ENCODE data around the gene OASL.

Gene OASL

DNA sequence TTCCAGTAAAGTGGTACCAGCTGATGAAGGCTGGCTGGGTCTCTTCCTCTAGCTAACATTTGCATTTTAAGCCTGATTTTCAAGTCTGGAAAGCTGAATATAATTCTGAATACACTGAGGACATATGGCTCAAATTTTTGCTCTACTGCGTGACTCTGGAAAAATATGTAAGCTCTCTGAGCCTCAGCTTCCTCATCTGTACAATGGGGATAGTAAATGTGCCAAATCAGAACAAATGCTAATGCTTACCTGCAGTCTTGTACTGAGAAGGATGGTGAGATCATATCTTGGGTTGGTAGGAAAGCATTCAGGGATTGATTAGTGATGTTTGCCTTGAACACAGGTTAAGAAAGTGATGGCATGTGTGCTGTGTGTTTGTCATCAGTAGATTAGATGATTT, 46.1 kb downstream of the OASL start:
- DNase-seq (ENCODE audit: low read depth in 2 of 2), result no peak

DNA sequence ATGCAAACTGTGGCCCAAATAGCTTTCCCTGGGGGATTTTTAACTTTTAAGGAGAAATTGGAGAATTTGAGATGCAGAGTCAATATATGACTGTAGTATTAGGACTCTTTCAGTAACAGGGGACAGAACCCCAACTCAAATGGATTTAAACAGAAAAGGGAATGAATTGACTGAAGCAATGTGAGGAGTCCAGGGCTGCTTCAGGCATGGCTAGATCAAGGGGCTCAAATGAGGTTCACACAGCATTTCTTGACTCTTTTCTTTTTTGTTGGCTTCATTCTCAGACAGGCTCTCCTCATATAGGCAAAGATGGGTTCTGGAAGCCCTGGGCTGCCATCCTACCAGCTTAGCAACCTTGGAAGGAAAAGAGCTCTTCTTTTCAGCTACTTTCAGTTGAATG, 47.1 kb downstream of the OASL start:
- DNase-seq (ENCODE audit: low read depth in 2 of 2), result no peak

GRCh38 chr12:120990487-120991055, 48.5 kb downstream of the OASL start:
- no peak for DNase-seq (ENCODE audit: low read depth in 2 of 2)

- no peak for DNase-seq (ENCODE audit: low read depth in 2 of 2)
These were observed 49.4 kb downstream of the OASL start for GRCh38 chr12:120989687-120990086.

DNA sequence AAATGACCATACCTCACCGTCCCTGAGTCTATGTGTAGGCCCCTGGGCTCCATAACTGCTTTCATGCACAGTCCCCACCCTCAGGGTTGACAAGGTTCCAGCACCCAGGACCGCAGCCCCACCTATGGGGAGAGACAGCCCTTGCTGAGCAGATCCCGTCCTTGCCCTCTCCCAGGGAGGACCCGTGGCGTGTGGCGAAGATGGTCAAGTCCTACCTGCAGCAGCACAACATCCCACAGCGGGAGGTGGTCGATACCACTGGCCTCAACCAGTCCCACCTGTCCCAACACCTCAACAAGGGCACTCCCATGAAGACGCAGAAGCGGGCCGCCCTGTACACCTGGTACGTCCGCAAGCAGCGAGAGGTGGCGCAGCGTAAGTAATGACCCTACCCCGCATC, 50.4 kb downstream of the OASL start:
- no peak for DNase-seq (ENCODE audit: low read depth in 2 of 2)

DNA sequence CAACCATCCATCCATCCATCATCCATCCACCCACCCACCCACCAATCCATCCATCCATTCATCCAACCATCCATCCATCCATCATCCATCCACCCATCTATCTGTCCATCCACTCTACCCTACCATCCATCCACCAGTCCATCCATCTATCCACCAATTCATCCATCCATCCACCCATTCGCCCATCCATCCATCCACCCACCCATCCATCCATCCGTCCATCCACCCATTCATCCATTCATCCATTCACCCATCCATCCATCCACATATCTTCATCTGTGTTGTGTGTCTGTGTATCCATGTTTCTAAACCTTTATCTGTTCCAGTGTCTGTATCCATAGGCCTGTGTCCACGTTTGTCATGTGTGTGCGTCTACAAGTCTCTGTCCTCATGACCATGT, 50.8 kb downstream of the OASL start:
- DNase-seq (ENCODE audit: low read depth in 2 of 2), result no peak

DNA sequence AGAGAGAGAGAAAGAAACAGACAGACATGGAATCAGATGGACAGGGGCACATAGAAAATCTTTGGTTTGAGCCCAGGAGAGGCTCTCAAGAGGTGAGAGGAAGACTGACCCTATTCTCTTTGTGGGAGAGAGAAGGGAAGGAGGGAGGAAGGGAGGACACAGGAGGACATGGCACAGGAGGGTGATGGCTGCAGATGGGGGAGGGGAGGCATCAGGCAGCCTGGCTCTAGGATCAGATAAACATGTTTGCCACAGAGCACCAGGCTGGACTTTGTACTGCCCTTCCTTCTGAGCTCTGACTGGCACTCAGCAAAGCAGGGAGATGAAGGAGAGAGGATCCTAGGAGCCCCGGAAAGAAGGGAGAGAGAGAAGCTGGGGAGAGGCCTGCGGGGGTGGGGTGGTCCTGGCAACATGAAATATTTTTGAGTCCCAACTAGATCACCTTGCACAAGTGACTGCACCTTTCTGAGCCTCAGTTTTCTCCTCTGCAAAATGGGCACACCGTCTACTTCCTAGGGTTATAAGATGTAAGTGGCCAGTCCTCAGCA, 54.6 kb downstream of the OASL start:
- DNase-seq (ENCODE audit: low read depth in 2 of 2), result no peak

DNA sequence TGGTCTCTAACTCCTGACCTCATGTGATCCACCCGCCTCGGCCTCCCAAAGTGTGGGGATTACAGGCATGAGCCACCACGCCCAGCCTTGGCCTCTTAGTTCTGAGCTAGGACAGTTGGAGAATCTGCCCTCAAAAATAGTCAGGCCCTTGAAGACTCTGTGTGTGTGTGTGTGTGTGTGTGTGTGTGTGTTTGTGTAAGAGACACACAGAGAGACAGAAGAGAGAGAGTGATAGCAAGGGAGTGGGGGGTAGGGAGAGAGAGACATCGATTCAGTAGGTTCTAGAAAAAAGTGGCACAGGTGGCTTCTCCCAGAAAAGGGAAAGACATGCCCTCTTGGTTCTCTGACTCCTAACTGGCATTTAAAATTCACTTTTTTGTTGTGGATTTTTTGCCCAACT, 55.3 kb downstream of the OASL start:
- DNase-seq (ENCODE audit: low read depth in 2 of 2), result no peak

DNA sequence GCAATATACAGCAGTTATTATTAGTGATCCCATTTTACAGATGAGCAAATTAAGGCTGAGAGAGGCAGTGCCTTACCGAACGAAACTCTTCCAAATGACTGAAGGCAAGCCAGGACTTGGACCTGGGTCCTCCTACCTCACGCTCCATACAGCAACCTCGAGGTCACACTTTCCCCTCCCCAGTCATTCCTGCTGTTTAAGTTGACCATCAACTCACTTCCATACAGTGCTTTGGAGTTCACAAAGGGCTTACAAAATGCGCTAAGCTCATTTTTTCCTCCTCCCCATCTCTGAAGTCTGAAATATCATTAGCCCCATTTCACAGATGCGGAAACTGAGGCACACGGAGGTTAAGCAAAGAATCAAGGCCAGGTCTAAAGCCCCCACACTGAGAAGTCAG, 56.4 kb downstream of the OASL start:
- DNase-seq (ENCODE audit: low read depth in 2 of 2), result no peak

- no peak for DNase-seq (ENCODE audit: low read depth in 2 of 2)
These were observed 57.6 kb downstream of the OASL start for GRCh38 chr12:120981407-120981941.

- DNase-seq (ENCODE audit: low read depth in 2 of 2), result no peak
These were observed 58.2 kb downstream of the OASL start for GRCh38 chr12:120980800-120981368.

GRCh38 chr12:120979862-120980696, 59.0 kb downstream of the OASL start:
- no peak for DNase-seq (ENCODE audit: low read depth in 2 of 2)

- no peak for DNase-seq (ENCODE audit: low read depth in 2 of 2)
These were observed 59.7 kb downstream of the OASL start for GRCh38 chr12:120979220-120979861.

- no peak for DNase-seq (ENCODE audit: low read depth in 2 of 2)
These were observed 60.5 kb downstream of the OASL start, which contains the start of gene HNF1A for GRCh38 chr12:120978296-120979219. TSS of gene HNF1A (plus strand) at chr12:120978543. CDS start at chr12:120978769, 226 bp downstream.

DNA sequence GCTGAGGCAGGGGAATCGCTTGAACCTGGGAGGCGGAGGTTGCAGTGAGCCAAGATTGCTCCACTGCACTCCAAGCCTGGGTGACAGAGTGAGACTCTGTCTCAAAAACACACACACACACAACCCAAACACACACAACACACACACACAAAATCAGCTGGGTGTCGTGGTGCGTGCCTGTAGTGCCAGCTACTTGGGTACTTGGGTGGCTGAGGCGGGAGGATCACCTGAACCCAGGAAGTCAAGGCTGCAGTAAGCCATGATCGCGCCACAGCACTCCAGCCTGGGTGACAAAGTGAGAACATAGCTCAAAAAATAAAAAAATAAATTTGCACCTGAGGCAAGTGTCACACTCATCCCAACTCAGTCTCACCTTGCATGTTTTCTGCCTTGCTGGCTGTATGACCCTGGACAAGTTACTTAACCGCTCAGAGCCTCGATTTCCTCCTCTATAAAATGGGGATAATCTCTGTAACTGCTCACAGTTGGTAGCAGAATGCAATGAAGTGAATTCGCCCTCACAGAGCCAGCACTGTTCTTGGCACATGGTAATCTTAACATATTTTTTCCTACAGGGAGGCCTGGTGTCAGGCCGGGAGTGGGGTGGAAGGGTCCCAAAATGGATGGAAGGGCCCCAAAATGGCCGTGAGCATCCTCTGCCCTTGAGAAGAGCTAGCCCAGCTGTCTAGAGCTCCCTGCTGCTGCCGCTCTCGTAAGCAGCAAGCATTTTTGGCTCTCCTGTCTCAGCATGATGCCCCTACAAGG, 61.3 kb downstream of the OASL start:
- no peak for DNase-seq (ENCODE audit: low read depth in 2 of 2)

- DNase-seq (ENCODE audit: low read depth in 2 of 2), result no peak
These were observed 66.0 kb downstream of the OASL start for GRCh38 chr12:120972870-120973543.

- DNase-seq (ENCODE audit: low read depth in 2 of 2), result peak in 1 of 2 donors; percentile 13
These were observed 67.5 kb downstream of the OASL start for GRCh38 chr12:120971299-120972180.

DNA sequence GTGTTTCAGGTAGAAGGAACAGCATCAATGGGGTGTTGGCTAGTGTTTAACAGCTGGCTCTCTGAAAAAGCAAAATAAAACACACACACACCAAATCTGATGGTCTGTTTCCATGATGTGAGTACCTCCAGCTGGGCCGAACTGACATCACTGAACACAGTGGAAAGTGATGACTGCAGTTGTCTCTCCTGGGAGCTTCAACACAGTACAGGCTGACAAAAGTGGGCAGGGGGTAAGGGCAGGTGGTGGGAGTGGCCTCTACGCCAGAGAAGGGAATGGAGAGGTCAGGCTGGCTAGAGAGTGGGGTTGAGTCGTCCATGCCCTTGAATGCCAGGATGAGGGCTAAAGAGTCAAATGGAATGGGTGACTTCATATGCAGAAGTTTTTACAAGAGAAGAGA, 68.7 kb downstream of the OASL start:
- no peak for DNase-seq (ENCODE audit: low read depth in 2 of 2)
